ENCODE measurements around the gene SHISA8.

DNA sequence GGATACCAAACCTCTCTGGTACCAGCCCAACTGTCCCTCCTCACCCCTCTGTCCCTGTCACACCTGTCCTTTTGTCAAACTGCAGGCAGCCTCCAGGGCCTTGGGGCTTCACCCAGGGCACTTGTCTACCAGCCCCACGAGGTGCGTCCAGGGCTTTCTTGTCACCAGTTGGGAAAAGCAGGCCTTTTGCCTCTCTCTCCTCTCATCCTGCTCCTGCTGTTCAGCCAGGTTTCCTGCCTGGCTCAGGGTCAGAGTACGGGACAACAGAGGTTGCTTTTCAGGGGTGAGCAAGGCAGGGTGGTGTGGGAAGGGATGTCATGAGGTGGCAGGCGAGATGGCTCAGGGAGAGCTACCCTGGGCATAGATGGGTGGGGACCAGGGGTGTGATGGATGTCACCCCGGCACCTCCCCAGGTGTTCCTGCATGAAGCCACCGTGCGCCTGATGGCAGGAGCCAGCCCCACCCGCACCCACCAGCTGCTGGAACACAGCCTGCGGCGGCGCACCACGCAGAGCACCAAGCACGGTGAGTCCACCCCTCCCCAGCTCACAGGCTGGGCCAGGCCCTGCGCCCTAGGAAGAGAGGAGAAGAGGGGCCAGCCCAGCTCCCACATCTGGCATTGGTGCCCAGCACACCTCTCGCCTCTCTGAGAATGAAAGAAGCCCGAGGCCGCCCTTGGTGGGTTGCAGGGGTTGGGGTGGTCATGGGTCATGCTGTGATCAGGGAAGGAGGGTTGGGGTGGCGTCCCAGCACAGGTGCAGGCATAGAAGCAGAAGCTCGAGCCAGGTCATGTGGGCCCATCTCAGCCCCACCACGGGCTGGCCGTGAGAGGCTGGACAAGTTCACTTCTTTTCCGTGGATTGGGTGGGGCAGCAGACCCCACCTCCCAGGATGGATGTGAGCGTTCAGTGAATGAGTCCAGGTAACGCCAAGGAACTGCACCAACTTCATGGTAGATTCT is 10.1 kb downstream of the SHISA8 start:
- no peak for TF ChIP-seq POLR2A (IDR thresholded peaks at IDR 0.05)
- TF ChIP-seq, protein P1, sequence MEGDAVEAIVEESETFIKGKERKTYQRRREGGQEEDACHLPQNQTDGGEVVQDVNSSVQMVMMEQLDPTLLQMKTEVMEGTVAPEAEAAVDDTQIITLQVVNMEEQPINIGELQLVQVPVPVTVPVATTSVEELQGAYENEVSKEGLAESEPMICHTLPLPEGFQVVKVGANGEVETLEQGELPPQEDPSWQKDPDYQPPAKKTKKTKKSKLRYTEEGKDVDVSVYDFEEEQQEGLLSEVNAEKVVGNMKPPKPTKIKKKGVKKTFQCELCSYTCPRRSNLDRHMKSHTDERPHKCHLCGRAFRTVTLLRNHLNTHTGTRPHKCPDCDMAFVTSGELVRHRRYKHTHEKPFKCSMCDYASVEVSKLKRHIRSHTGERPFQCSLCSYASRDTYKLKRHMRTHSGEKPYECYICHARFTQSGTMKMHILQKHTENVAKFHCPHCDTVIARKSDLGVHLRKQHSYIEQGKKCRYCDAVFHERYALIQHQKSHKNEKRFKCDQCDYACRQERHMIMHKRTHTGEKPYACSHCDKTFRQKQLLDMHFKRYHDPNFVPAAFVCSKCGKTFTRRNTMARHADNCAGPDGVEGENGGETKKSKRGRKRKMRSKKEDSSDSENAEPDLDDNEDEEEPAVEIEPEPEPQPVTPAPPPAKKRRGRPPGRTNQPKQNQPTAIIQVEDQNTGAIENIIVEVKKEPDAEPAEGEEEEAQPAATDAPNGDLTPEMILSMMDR (IDR thresholded peaks at IDR 0.05 in 8 of 11, conservative IDR thresholded peaks at IDR 0.05 in 3 of 11), result no peak
- TF ChIP-seq POLR2AphosphoS5 (IDR thresholded peaks at IDR 0.05), result peak in 1 of 3 donors; percentile 54

Measured in spleen (tissue), 7 donors.